HG03103 (cell line): Measurements from ENCODE around the gene GGN.
"Not testable (repeated sequence)": the region's sequence is repeated elsewhere in the genome, so short reads cannot be mapped to it uniquely, and the experiment has no call there.

Source experiments
- ATAC-seq: cut with Tn5 transposase; IDR thresholded peaks from one replicate; pipeline ENCODE4 v1.9.1; 2021; ENCODE audit warnings: low read depth; ENCODE audit not compliant: unreplicated experiment

GGN gene, protein sequence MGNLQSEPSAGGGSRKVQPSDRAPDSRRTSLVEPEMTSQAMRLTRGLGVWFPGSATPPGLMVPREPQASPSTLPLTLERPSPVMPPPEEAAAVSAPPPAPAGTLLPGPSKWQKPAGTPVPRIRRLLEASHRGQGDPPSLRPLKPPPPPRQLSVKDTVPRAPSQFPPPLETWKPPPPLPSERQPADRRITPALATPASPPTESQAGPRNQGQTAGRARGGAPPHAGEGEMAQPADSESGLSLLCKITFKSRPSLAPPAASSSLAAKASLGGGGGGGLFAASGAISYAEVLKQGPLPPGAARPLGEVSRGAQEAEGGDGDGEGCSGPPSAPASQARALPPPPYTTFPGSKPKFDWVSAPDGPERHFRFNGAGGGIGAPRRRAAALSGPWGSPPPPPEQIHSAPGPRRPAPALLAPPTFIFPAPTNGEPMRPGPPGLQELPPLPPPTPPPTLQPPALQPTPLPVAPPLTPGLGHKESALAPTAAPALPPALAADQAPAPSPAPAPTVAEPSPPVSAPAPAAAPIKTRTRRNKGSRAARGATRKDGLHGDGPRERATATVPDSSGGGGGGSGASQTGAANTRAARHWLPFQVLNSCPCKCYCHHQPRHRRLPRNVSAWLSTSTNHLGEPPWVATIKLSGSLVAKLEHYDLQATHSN

DNA sequence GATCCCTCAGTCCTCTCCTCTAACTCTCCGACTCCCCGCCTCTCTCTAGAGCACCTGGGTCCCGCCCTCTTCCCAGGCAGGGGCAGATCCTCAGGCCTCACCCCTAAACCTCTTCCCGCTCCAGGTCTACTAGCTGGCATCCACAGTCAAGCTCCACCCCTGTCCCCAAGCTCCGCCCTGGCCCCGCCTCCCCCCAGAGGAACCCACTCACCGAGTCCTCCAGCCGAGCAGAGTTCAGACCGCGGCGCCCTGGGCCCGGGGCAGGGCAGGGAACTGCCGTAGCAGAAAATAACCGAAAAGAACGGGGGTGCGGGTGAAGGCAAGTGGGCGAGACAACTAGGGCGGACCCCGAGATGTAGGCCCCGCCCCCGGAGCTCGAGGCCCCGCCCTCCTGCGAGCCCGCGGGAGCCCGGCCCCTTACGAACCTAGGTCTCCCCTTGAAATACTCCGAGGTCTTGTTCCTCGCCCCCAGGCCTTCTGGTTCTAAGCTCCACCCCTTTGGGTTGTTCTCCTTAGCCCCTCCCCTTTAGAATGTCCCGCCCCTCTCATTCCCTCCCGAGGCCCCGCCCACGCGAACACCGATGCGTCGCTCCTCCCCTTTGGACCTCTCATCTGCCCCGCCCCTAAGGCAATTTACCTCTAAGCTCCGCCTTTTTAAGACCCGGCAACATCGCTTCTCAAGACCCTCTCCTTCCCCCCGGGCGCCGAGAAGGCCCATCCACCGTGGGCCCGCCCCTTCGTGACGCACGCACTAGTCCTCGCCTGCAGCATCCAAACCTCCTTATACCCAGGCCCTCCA lies at the start of gene GGN:
TSS of gene GGN (minus strand) at position 485 of the 799 bp plus-strand sequence. CDS start 773 bp downstream, outside the sequence.
- no peak for ATAC-seq

DNA sequence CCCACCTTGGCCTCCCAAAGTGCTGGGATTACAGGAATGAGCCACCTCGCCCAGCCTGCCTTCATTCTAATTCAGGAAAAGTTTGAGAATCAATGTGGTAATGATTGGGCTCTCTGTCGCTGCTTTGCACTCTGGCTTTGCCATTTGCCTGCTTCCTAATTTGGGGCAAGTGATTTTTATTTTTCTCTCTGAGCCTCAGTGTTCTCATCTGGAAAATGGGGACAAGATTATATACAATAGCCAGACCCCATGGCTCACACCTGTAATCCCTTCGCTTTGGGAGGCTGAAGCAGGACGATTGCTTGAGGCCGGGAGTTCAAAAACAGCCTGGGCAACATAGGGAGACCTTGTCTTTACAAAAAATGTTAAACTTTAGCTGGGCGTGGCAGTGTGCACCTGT lies 49.5 kb upstream of the GGN start:
- ATAC-seq = no peak

DNA sequence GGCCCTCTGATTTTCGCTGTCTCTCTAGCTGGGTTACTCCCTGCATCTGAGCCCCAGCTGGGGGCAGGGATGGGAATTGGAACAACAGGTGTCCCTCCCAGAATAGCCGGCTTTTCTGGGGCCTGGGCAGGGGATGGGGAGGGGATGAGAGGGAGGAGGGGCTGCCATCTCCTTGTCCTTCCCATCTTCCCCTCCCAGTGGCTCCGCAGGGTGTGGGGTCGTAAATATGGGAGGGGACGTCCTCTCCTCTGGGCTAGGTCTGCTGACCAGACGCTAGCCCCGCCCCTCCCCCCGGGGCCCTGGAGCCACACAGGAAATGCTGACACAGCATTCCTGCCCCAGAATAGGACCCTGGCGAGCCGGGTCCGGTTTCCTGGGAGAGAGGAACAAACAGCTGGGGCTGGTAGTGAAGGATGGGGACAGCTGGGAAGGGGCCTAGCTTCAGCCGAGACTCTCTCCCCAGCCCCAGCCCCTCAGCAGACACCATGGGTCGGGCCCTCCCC lies 46.8 kb upstream of the GGN start:
- ATAC-seq = no peak

DNA sequence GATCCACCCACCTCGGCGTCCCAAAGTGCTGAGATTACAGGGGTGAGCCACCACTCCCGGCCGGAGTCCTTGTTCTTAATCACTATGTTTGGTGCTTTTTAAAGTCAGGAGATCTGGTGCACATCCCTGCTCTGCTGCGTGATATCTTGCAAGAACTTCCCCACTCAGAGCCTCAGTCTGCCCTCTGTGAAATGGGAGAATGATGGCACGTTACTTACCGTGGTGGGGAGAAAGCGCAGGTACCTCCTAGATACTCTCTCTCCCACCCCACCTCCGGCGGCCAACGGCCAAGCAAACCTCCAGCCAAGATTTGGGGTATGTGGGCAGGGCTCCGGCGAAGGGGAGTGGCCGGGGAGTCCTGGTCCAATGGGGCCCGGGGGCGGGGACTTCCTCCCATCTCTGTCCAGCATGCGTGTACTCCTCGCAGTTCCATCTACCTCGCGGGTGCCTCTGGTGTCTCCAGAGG lies 45.5 kb upstream of the GGN start, which contains the start of gene RYR1:
TSS of gene RYR1 (plus strand) at position 424 of the 466 bp plus-strand sequence. CDS start 139 bp downstream, outside the sequence.
- no peak for ATAC-seq

DNA sequence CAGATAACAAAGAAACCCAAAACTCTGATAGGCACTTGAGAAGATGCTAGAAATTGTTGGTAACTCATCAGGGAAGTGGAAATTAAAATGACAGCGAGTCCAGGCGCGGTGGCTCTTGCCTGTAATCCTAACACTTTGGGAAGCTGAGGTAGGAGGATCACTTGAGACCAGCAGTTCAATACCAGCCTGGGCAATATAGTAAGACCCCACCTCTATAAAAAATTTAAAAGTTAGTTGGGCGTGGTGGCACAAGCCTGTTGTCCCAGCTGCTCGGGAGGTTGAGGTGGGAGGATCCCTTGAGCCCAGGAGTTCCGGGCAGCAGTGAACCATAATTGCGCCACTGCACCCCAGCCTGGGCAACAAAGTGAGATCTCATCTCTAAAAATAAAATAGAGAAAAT lies 43.1 kb upstream of the GGN start:
- ATAC-seq = no peak

DNA sequence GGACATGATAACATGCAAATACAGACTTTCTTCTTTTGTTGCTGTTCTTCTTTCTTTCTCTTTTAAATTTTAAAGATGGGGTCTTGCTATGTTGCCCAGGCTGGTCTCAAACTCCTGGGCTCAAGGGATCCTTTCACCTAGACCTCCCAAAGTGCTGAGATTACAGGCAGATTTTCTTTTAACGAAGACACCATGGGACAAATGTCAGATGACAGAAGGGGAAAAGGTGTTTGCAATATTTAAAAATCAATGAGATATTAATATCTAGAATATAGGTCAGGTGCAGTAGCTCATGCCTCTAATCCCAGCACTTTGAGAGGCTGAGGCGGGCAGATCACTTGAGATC lies 42.0 kb upstream of the GGN start:
- no peak for ATAC-seq

DNA sequence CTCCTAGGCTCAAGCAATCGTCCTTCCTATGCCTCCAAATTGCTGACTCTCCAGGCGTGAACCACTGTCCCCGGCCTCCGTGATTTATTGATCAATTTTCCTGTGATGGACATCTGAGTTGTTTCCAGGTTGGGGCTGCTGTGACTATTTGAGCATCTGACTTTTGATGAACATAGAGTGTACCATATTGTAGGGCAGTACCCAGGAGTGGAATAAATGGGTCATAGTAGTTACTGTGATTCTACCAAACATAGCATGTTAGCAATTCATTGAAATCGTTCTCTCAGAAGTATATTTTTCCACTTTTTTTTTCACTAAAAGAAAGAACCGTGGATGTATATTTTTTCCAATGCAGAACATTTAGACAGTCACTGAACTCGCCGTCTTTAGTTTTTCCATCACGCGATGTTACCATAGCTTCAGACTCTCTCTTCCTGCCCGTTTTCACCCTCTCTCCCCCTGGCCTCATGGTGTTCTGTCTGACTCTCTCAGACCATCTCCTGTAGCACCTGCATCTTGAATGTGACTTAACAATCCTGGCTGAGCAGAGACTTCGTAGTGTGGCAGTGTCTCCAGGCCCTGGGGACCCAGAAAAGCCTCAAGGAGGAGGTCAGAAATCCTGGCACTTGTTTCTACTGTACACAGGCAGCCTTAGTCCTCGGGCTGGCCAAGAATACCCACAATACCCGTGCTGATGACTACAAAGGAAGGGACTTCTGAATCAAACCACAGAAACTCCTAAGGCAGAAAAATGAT lies 41.4 kb upstream of the GGN start:
- no peak for ATAC-seq

DNA sequence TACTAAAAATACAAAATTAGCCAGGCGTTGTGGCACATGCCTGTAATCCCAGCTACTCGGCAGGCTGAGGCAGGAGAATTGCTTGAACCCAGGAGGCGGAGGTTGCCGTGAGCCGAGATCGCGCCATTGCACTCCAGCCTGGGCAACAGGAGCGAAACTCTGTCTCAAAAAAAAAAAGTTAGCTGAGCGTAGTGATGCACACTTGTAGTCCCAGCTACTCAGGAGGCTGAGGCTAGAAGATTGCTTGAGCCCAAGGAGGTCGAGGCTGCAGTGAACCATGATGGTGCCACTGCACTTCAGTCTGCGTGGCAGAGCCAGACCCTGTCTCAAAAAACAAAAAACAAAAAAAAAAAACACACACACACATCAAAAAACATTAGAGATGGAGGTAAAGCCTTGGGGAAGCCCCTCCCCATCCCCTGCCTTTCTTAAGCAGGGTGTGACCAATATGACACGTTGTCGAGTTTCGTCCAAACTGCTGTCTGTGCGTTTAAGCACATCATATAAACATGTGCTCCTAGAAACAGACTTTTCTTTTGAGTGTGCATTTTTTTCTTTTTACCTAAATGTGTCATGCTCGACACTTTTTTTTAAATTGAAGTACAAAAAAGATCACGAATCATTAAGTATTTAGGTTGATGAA lies 39.3 kb upstream of the GGN start:
- not testable (repeated sequence) for ATAC-seq

DNA sequence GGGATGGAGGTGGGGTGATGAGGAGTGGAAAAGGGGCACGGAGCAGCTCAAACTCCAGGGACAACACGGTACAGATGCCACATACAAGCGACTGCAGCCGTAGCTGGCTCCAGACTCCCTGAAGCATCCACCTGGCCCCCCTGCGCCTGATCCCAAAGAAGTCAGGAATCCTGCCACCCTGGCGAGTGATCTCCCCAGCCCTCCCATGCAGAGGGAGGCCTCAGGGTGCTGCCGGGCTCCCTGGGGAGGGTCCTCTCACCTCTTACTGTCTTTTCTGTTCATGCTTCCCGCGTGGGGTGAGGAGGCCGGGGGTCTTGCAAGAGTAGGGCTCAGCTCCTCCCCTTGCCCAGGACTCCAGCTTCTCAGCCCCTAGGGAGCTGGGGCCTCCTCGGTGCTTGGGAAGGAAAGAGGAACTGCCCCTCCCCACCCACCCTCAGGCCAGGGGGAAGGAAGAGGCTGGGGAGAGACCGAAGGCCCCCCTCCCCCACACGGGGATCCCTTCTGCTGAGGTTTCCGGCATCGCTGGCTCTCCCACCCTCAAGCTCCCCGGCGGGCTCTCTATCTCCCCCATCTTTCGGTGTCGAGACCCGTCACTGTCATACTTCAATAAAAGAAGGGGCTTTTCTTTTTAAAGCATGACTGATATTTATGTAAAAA lies 38.1 kb upstream of the GGN start, which contains the start of gene RASGRP4:
TSS of gene RASGRP4 (minus strand) at position 410 of the 657 bp plus-strand sequence. CDS start at position 282, 128 bp downstream.
- ATAC-seq = no peak

DNA sequence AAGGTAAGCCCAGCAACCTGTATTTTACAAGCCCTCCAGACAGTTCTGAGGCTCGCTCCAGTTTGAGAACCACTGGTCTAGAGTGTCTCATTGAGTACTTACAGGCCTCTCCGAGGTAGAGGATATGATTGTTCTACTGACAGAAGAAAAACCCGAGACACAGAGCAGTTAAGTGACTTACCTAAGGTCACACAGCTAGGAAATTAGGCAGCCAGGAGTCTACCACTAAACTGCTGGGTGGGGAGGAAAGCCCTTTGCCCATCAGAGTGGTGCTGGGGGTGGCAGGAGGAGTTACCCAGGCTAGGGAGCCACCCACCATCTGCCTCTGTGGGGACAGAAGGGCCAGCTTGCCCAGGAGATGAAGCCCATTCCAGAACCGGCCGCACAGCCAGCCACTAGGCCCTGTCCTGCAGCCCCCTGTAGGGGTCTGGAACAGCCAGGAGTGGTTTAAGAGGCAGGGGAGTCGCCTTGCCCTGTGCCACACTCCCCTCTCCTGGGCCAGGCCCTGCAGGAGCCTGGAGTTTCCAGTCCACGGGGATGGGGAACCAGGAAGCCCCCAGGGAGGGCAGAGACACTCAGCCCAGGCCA lies 37.5 kb upstream of the GGN start:
- no peak for ATAC-seq

DNA sequence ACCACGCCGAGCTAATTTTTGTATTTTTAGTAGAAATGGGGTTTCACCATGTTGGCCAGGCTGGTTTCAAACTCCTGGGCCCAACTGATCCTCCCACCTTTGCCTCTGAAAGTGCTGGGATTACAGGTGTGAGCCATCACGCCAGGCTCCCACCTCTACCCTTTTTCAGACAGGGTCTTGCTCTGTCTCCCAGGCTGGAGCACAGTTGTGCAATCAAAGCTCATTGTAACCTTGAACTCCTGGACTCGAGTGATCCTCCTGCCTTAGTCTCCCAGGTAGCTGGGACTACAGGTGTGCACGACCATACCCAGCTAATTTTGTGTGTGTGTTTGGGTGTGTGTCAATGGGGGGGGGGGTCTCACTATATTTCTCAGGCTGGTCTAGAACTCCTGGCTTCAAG lies 36.4 kb upstream of the GGN start:
- ATAC-seq = no peak

DNA sequence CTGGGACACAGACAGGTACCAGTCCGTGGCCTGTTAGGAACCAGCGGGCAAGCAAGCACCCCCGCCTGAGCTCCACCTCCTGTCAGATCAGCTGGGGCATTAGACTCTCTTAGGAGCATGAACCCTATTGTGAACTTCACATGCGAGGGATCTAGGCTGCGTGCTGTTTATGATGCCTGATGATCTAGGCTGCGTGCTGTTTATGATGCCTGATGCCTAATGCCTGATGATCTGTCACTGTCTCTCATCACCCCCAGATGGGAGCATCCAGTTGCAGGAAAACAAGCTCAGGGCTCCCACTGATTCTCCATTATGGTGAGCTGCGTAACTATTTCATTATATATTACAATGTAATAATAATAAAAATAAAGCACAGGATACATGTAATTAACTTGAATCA lies 34.6 kb upstream of the GGN start:
- ATAC-seq = no peak

DNA sequence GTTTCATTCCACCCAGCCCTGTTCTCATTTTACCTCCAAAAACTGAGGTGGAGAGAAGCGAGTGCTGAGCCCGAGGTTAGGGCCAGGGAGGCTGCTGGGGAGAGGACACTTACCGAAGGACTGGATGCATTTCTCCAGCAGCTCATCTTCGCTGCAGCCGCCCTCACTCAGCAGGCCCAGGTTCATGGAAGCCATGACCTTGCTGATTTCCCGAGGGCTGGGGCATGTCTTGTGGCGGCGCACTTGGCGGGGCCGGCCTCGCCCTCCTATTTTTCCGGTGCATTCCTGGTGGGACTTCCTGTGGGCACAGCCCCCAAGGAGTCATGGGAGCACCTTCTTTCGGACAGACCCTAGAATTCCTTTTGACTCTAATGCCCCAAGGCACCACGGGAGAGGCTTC lies 34.0 kb upstream of the GGN start:
- ATAC-seq = no peak

DNA sequence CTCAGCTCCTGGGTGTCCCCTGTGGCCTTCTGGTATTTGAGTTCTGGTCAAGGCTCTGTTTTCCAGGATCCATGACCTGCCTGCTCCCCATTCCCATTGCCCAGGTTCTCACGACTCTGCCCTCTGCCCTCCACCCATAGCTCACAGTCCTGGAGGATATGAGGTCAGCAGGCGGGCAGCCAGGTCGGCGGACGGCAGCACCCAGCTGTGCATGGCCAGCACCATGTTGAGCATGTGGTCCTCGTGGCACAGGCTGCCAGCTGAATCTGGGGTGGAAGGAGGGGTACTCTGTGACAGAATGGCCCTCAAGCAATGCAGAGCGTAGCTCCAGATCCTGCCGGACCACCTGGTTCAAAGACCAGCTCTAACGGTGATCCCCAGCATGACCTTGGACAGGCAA lies 33.1 kb upstream of the GGN start:
- ATAC-seq = no peak

DNA sequence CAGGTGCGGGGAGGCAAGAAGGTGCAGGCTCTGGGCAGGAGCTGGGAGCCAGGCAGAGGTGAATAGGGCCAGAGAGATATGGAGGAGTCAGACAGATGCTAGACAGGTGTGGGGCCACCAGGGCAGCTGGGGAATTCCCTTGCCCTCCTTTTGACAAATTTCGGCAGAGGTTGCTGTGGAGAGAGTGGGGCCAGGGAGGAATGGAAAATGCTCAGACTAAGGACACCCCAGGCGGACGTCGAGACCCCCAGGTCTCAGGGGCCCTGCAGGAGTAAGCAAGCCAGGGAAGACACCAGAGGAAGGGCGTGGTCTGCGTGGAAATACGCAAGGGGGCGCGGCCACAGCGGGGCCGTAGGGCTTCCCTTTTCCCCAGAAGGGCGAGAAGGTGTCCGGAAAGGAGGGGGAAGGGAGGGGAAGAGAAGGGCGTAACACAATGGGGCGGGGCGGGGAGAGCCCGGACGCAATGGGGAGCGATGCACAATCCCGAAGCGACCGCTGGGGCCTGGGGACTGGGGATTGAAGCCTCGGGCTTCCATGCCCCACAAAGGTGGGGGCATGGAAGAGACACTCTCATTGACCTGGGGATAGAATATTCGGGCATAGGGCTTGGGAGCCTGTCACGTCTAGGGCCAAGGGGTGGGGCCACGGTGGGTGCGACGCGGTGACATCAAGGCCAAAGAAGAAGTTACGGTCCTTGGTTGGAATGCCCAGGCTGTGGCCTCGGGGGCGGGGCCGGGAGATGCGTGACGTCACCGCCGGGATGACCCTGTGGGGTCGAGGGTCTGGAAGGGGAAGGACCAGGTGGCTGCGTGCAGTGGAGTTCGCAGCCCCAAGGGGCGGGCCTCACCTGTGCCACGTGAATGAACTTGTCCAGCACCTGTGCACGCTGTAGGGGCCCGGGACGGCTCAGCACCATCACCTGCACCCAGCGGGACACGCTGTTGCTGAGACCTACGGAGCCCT lies 30.0 kb upstream of the GGN start:
- ATAC-seq = no peak

DNA sequence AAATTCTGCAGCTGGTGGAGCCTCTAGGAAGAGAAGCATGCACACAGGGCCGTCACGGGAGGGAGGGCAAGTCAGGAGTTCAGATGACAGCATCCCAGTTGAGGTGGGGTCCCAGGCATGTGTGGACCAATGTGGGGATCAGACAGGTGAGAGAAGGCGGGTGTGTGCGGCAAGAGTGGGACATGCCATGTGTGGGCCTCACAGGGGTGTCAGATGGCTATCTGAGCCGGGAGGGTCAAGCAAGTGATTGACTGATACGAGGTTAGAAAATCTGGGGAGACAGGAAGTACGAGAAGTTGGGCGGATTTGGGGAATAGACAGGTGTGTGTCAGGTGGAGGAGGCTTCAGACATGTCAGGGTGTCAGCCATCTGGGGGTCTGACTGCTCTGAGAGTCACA lies 29.3 kb upstream of the GGN start:
- ATAC-seq = no peak

DNA sequence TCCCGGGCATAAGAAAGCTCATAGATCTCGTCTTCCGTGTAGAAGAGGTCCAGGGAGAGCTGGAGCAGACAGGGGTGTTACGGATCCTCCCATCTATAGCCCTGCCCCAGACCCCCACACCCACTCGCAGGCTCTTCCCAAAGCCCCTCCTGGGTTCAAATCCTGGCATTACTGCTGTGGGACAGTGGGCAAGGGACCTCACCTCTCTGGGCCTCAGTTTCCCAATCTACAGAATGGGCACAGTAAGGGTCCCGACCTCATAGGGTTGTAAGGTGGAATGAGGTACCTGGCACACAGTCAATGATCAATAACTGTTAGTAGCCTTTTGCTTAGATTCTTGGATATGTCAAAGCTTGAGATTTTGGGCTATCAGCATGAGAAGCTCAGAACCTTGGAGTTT lies 25.6 kb upstream of the GGN start:
- ATAC-seq = no peak

DNA sequence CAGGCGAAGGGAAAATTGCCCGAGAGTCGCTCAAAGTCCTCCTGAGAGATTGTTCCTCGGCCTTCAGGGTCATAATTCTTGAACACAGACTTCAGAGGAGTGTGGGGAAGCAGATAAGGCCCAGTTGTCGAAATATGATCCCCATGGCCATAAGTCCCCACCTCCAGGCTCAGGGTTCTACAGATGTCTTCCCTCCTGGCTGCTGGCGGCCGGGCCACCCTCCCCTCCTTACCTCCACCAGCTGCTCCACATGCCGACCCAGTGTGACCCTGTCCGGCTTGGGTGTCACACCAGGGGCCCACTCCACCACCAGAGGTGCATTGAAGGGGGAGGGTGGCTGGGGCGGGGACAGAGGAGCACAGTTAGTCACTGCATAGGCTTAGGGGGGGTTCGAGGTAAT lies 25.1 kb upstream of the GGN start:
- ATAC-seq = no peak
